ENCODE measurements around the gene CPLANE2. TPM values are rescaled to one million over a fixed set of nuclear protein-coding genes. Genes with fewer than 3 reads are reported as not detected.

The CPLANE2 gene
- total RNA-seq, 2 experiments from 2014 or later: 2.2 to 2.5 TPM

DNA sequence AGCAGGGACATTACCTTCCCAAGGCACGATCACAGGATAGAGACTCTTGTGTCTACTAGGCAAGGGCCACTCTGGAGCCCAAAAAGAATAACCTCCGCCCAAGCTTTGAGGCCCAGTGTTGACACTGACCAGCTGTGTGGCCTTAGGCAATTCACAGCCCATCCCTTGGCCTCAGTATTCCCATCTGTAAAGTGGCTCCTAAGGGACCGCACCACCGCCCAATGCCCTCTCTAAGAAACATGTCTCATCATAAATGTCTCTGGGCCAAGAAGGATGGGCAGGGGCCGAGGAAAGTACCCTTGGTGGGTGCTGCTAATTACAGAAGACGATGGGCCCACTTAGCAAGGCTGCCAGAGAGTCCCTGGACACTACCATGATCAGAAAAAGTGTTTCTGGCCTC lies 25.2 kb downstream of the CPLANE2 start:
- Mint-ChIP-seq H3K4me3 (no peak overlapping the region), H3K36me3 (no peaks in the 10 kb centered on the region), H3K27me3 (peaks cover 5% of the 10 kb centered on the region), H3K4me1 (peaks cover 11% of the 10 kb centered on the region), H3K9me3 (no peaks in the 10 kb centered on the region), H3K27ac (no peak overlapping the region)
- DNase-seq: no peak

DNA sequence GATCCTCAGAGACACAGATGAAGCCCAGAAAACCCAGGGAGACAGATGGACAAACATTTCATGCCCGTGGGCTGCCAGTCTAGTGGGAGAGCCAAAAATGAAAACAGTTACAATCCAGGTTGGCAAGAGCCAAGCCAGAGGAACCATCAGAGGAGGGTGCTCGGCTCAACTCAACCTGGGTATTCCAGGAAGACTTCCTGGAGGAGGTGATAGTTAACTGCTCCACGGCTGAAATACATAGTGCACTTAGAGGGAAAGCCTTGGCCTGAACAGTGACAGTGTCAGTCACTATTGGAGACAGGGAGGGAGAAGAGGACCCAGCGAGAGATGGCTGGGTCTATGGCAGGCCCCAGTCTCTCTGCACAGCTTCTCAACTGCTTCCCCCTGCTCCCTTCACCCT lies 26.4 kb downstream of the CPLANE2 start:
- Mint-ChIP-seq H3K27ac (no peak overlapping the region), H3K27me3 (no peaks in the 10 kb centered on the region), H3K9me3 (no peaks in the 10 kb centered on the region), H3K4me3 (no peak overlapping the region), H3K4me1 (peaks cover 3% of the 10 kb centered on the region), H3K36me3 (no peaks in the 10 kb centered on the region)
- no peak for DNase-seq

DNA sequence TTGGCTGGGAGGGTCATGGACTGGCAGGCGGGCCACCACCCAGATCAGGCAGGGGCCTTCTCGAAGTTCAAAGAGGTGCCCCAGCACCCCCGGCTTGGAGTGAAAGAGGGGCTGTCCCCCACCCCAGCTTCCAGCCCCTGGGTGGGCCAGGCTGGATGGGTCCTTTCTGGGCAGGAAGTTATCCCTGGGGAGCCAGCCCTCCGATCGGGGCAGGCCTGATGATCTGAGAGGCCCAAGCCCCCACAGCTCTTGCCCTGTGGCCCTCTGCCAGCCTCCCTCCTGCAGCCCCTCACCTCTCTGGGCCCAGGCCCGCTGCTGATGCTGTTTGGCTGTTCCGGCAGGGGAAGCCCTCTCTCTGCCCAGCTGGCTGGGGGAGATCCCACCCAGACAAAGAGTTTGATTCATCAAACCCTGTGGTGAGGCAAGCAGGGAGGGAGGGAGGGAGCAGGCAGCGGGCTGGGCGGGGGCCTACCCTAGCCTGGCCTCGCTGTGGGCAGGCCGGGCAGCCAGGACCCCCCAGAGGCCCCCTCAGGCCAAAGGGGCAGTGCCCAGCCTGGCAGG lies 27.1 kb downstream of the CPLANE2 start:
- H3K9me3 Mint-ChIP-seq: no peaks in the 10 kb centered on the region
- no peak for DNase-seq
- no peaks in the 10 kb centered on the region for H3K27me3 Mint-ChIP-seq
- H3K4me3 Mint-ChIP-seq: no peak overlapping the region
- peaks cover 3% of the 10 kb centered on the region for H3K4me1 Mint-ChIP-seq
- no peak overlapping the region for H3K27ac Mint-ChIP-seq
- H3K36me3 Mint-ChIP-seq: no peaks in the 10 kb centered on the region

DNA sequence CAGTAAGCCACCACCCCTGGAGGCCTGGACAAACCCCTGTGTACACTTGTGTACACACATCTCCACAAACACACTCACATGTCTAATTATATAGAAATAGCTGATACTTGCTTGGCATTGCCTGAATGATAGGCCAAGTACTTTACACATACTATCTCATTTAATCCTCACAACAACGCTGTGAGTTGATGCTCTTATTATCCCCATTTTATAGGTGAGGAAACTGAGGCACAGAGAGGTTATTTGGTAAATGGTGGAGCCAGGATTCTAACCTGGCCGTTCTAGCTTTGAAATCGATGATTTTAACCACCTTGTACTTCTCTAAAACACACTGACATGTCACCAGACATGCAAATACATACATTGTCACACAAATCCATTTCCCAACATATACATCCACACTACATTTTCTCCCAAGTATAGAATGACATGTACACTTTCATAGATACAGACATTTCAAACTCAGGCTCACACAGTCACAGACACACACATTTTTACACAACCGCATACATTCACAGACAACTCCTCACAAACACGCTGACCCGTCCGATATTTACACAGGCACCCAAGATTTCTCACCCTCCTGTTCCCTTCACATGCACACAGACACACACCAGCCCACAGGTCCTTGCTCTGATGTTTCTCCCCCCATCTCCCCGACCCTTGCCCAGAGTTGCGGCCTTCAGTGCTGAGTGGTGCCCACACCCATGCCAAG lies 27.7 kb downstream of the CPLANE2 start:
- Mint-ChIP-seq H3K27ac (no peak overlapping the region), H3K9me3 (no peaks in the 10 kb centered on the region), H3K27me3 (no peaks in the 10 kb centered on the region), H3K36me3 (peaks cover 2% of the 10 kb centered on the region), H3K4me1 (peaks cover 3% of the 10 kb centered on the region), H3K4me3 (no peak overlapping the region)
- DNase-seq: no peak

DNA sequence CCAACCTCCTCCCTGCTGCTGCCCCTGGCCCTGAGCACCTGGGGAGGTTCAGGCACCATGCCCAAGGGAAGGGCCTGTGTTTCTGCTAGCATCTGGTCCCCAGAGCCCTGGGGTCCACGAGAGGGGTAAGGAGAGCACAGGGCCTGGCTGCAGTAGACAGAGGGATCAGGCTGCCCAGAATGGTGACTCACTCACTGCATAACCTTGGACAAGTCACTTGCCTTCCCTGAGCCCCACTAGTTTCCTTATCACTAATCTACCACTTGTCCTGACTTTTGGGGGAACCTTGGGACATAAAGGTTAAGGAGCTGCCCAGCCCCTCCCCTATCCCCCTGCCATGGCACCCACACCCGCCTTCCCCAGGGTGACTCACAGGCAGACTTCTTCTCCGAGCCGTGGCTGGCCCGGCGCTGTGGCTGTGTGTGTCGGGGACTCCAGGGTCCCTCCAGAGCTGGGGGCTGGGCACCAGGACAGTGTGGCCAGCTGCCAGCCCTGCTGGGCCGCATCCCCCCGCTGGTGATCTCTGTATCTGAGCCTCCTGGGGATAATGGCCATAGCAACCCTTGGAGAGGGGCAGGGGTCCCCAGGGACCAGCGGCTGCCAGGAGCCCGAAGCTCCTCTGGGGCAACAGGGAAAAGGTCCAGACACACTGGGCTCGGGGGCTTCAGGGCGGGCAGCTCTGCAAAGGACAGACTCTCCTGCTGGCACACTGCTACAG lies 28.6 kb downstream of the CPLANE2 start:
- H3K4me1 Mint-ChIP-seq: peaks cover 3% of the 10 kb centered on the region
- H3K4me3 Mint-ChIP-seq: no peak overlapping the region
- no peaks in the 10 kb centered on the region for H3K9me3 Mint-ChIP-seq
- no peak overlapping the region for H3K27ac Mint-ChIP-seq
- H3K36me3 Mint-ChIP-seq: peaks cover 4% of the 10 kb centered on the region
- no peak for DNase-seq
- H3K27me3 Mint-ChIP-seq: no peaks in the 10 kb centered on the region

DNA sequence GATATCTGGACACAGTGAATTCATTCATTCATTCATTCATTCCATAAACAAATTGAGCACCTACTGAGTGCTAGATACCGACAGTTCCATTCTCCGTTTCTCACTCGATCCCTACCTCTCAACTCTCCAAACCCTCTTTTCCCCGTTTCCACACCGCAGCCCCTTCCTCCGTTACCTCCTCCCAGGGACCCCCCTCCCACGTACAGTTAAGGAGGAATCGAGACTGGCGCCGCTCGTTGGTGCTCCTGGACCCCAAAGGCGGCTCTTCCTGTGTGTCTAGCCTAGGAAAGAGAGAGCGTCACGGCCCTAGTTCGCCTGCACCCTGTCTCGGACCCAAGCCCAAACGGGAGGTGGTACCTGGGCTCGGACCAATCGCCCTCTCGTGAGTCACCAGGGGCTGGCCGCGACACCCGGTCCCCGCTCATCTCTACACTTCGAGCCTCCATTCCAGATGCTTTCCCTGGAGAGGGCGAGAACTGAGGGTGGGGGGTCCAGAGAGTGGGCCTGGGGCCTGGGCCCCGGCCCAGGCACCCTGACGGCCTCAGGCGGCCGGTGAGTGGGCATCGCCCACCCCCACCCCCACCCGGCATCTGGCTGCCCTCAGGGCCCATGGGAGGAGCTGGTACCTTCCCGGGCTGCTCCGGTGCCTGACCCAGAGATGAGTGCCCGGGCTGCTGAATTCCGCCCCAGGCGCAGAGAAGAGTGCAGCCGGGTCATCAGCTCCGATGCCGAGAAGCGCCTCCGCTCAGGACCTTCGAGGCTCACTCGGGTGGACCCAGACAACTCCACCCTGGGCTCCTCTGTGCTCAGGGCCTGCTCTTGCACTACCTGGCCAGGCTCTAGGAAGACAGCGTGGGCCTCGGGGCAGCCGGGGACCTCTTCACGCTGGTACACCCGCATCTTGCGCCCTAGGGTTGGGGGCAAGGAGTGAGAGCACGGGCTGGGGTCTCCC lies 29.4 kb downstream of the CPLANE2 start:
- H3K27me3 Mint-ChIP-seq: no peaks in the 10 kb centered on the region
- H3K27ac Mint-ChIP-seq: peak overlapping the region; percentile 89
- H3K36me3 Mint-ChIP-seq: peaks cover 4% of the 10 kb centered on the region
- peaks cover 3% of the 10 kb centered on the region for H3K4me1 Mint-ChIP-seq
- peak overlapping the region; percentile 80 for H3K4me3 Mint-ChIP-seq
- no peaks in the 10 kb centered on the region for H3K9me3 Mint-ChIP-seq
- no peak for DNase-seq

DNA sequence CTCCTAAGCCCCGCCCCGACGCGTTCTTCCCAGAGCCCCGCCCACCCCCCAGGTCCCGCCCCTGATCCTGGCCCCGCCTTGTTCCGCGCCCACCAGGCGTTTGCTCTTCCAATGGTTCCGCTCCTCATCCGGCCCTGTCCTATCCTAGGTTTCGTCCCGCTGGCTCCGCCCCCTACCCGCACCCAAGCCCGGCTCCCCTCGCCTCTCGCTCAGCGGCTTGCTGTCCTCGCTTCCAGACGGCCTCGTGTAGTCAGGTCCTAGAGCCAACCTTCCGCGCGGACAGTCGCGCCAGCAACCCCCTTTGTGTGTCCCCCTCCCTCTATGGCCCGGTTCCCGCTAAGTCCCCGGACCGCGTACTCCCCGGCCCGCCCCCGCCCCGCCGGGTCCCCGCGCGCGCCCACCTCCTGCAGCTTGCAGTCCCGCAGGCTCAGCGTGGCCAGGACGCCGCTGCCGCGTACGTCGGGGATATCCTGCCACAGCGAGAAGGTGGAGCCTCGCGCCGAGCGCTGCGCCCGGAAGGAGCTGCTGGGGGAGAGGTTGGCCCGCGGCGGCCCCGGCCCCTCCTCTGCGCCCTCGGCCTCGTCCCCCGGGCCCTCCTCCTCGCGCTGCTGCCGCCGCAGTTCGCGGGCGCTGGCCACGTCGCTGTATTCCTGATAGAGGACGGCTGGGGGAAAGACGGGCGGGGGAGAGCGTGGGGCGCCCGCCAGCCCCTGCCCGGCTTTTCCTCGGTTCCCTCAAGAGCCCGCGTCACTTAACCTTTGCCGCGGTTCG lies 30.3 kb downstream of the CPLANE2 start:
- H3K36me3 Mint-ChIP-seq: peaks cover 4% of the 10 kb centered on the region
- peak; percentile 94 for DNase-seq
- no peaks in the 10 kb centered on the region for H3K9me3 Mint-ChIP-seq
- H3K27ac Mint-ChIP-seq: peak overlapping the region; percentile 89
- H3K27me3 Mint-ChIP-seq: no peaks in the 10 kb centered on the region
- peaks cover 3% of the 10 kb centered on the region for H3K4me1 Mint-ChIP-seq
- peak overlapping the region; percentile 80 for H3K4me3 Mint-ChIP-seq

DNA sequence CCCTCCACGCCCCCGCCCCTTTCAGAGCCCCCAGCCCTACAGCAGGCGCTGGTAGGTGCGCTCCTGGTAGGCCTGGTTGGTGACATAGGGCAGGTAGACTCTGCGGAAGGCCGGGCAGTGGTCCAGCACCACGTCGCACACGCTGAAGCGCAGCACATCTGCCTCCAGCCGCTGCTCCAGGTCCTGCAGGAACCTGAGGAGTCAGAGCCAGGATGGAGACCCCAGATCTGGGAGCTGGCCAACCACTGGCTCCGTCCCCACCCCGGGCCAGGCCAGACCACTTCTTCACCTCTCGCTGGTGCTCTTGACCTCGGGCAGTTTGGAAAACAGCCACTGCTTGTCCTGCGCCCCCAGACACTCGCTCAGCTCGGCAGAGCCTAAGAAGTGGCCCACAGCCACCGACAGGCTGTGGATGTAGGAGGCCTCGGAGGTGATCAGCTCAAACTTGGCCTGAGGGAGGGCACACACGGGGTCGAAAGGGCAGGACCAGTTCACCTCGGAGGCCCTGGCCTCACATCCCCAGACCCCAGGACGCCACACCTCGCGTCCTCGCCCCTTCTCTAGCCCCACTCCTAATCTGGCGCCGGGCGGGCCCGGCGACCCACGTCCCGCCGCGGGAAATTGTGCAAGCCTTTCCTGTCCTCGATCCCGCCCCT lies 31.0 kb downstream of the CPLANE2 start:
- no peaks in the 10 kb centered on the region for H3K9me3 Mint-ChIP-seq
- no peak for DNase-seq
- peaks cover 4% of the 10 kb centered on the region for H3K36me3 Mint-ChIP-seq
- peaks cover 3% of the 10 kb centered on the region for H3K4me1 Mint-ChIP-seq
- peak overlapping the region; percentile 80 for H3K4me3 Mint-ChIP-seq
- H3K27ac Mint-ChIP-seq: peak overlapping the region; percentile 84
- no peaks in the 10 kb centered on the region for H3K27me3 Mint-ChIP-seq

DNA sequence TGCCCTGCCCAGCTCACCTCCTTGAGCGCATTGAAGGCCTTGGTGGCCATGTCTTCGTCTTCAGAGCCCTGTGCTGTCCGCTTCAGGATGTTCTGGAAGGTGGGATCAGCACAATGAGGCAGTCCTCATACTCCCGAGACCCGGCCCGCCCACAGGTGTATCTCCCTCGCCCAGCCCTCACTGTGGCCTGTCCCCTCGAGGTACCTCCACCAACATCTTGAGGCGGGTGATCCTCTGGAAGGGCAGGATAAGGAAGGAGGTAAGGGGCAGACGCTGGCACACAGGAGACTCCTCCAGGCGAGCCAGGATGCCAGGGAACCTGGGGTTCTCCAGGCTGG lies 31.7 kb downstream of the CPLANE2 start:
- DNase-seq: no peak
- no peaks in the 10 kb centered on the region for H3K27me3 Mint-ChIP-seq
- no peak overlapping the region for H3K27ac Mint-ChIP-seq
- H3K4me3 Mint-ChIP-seq: no peak overlapping the region
- peaks cover 3% of the 10 kb centered on the region for H3K4me1 Mint-ChIP-seq
- peaks cover 4% of the 10 kb centered on the region for H3K36me3 Mint-ChIP-seq
- no peaks in the 10 kb centered on the region for H3K9me3 Mint-ChIP-seq

DNA sequence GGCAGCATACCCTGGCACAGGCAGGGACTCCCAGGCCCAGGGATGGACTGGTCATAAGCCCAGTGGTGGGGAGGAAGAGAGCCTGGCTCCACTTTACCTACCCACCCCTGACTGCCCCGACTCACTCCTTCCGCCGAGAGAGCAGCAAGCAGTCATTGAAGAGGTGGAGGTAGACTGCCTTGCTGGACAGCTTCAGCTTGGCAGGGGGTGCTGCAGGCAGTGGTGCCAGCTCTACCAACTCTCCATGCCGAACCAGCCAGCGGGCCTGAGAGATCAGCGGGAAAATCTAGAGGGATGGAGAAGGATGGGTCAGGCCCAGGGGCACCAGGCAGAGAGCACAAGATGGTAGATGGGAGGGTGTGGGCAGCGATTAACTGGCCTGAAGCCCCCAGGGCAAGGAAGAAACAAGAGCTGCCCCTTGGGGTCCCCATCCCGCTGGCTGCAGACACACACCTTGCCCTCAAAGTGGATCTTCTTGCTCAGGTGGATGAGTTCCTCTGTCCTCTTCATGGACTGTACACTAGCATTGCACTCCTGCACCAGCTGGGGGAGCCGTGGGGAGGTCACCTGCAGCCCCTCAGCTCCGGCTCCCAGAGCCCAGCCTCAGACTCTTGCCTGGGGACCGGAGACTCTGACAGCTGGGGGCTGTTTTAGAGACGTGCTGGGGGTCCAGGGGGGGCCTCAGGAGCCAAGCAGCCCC lies 32.2 kb downstream of the CPLANE2 start:
- peak; percentile 52 for DNase-seq
- peaks cover 3% of the 10 kb centered on the region for H3K4me1 Mint-ChIP-seq
- H3K27ac Mint-ChIP-seq: no peak overlapping the region
- no peaks in the 10 kb centered on the region for H3K9me3 Mint-ChIP-seq
- H3K36me3 Mint-ChIP-seq: peaks cover 4% of the 10 kb centered on the region
- no peak overlapping the region for H3K4me3 Mint-ChIP-seq
- no peaks in the 10 kb centered on the region for H3K27me3 Mint-ChIP-seq

DNA sequence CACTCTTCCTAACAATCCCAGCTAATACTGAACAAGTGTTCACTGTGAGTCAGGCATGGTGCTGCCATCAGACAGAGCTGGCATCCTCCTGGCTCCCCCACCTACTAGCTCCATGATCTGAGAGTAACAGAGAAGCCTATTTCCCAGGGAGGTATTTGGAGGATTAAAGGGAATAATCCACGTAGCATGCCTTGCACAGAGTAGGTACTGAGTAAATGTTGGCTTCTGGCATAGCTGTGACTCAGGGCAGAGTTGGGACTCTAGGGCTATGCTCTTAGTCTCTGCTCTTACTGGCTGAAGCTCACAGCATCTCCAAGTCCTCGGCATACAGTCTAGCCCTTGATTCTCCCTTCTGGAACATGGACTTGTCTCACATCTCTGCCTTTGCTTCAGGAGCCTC lies 32.8 kb downstream of the CPLANE2 start:
- H3K9me3 Mint-ChIP-seq: no peaks in the 10 kb centered on the region
- H3K4me3 Mint-ChIP-seq: no peak overlapping the region
- H3K36me3 Mint-ChIP-seq: peaks cover 4% of the 10 kb centered on the region
- no peak for DNase-seq
- peaks cover 3% of the 10 kb centered on the region for H3K4me1 Mint-ChIP-seq
- H3K27ac Mint-ChIP-seq: no peak overlapping the region
- no peaks in the 10 kb centered on the region for H3K27me3 Mint-ChIP-seq

DNA sequence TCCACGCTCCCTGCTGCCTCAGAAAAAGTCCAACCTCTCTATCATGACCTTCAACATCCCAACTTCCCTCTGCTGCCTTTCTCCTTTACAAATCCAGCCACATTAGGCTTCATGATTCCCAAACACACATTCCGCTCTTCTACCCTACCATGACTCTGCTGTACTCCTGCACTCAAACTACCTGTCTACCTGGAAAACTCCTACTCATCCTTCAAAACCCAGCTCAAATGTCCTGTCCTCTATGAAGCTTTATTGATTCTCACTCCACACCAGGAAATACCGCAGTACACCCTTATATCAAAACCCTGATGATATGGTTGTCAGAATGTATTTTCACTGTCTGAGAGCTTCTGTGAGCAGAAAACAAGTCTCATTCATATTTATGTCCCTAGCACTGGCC lies 33.4 kb downstream of the CPLANE2 start:
- H3K27ac Mint-ChIP-seq: no peak overlapping the region
- no peaks in the 10 kb centered on the region for H3K9me3 Mint-ChIP-seq
- no peak overlapping the region for H3K4me3 Mint-ChIP-seq
- no peak for DNase-seq
- H3K4me1 Mint-ChIP-seq: peaks cover 8% of the 10 kb centered on the region
- no peaks in the 10 kb centered on the region for H3K27me3 Mint-ChIP-seq
- H3K36me3 Mint-ChIP-seq: peaks cover 4% of the 10 kb centered on the region

DNA sequence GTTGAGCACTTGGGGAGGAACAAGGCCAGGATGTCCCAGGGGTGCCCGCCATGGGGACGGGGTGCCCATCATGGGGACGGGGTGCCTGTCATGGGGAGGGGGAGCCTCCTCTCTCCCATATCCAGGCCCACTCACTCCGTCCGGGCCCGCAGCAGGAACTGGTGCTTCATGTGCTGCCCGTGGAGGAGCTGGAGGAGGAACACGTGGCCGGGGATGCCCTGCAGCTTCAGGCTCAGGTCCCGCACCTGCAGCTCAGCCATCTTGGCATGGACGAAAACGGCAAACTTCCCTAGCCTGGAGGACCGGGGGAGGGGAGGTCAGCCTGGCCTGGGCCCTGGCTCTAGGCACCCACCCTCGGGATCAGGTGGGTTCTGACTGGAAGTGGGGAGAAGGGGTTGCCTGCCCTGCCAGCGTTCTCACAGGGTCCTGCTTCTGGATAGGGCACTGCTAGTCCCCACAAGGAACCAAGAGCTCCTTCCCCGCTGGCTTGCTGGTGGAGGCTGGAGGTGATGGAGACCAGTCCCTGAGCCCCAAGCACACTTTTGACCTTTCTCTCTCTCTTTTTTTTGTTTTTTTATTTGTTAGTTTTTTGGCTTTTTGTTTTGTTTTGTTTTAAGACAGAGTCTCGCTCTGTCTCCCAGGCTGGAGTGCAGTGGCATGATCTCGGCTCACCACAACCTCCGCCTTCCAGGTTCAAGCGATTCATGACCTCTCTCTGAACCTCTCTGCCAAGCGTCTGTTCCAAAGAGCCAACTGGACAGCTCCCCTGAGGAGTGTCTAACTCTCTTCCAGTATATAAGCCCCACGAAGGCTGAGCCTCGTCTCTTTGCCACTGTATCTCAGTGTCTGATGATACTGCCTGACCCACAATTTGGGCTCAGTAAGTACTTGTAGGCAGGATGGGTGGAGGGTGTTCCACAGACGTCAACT lies 34.4 kb downstream of the CPLANE2 start:
- DNase-seq: no peak
- Mint-ChIP-seq H3K36me3 (peaks cover 4% of the 10 kb centered on the region), H3K27me3 (no peaks in the 10 kb centered on the region), H3K27ac (no peak overlapping the region), H3K9me3 (no peaks in the 10 kb centered on the region), H3K4me3 (no peak overlapping the region), H3K4me1 (peaks cover 9% of the 10 kb centered on the region)
